ENCODE results near the gene NEURL4.

The NEURL4 gene

GRCh38 chr17:7321466-7321865 lies 7.7 kb downstream of the NEURL4 start:
- no peak for DNase-seq

GRCh38 chr17:7318121-7318860 lies 10.8 kb downstream of the NEURL4 start:
- no peak for DNase-seq

- DNase-seq, result no peak
Measured at GRCh38 chr17:7317161-7317803, 11.9 kb downstream of the NEURL4 start.

GRCh38 chr17:7315570-7316235 lies 13.4 kb downstream of the NEURL4 start:
- DNase-seq, result no peak

- peak; percentile 90 for DNase-seq
Measured at GRCh38 chr17:7314719-7315569, 14.2 kb downstream of the NEURL4 start, which contains the start of gene GPS2. Gene GPS2 (minus strand): TSS chr17:7315360. CDS start chr17:7315052, 308 bp downstream.

GRCh38 chr17:7313890-7314718 lies 15.0 kb downstream of the NEURL4 start:
- DNase-seq, result peak; percentile 28

GRCh38 chr17:7313088-7313889 lies 15.8 kb downstream of the NEURL4 start:
- DNase-seq, result peak; percentile 32

GRCh38 chr17:7312432-7313087 lies 16.6 kb downstream of the NEURL4 start:
- DNase-seq, result no peak

- DNase-seq, result no peak
Measured at GRCh38 chr17:7311110-7311705, 17.9 kb downstream of the NEURL4 start.

GRCh38 chr17:7309628-7310027 lies 19.5 kb downstream of the NEURL4 start:
- DNase-seq, result no peak

- peak; percentile 77 for DNase-seq
Measured at GRCh38 chr17:7308625-7309433, 20.3 kb downstream of the NEURL4 start.

GRCh38 chr17:7307686-7308624 lies 21.2 kb downstream of the NEURL4 start:
- DNase-seq, result peak; percentile 46

- DNase-seq, result peak; percentile 98
Measured at GRCh38 chr17:7306911-7307685, 22.0 kb downstream of the NEURL4 start, which contains the start of gene EIF5A. Gene EIF5A (plus strand): TSS chr17:7307628. CDS start chr17:7309636, 2,008 bp downstream.

GRCh38 chr17:7304179-7304578 lies 25.0 kb downstream of the NEURL4 start:
- no peak for DNase-seq

GRCh38 chr17:7296189-7296861 lies 32.8 kb downstream of the NEURL4 start:
- DNase-seq, result peak; percentile 85

Data from RPMI8226 (cell line).